B cell (primary cell): ENCODE measurements around the gene CARTPT. TPM values are rescaled to one million over a fixed set of nuclear protein-coding genes. Genes with fewer than 3 reads are reported as not detected.

Experiments
- ATAC-seq: fragments of 200-7000 bp; cut with Tn5 transposase; one replicate; pipeline ENCODE4 v1.10.0; 2021; ENCODE audit warnings: low read depth, mild to moderate bottlenecking, moderate number of reproducible peaks, moderate library complexity
- CTCF ChIA-PET: fragments of 350-600 bp; sonication (Branson Sonifier 250); formaldehyde crosslinking; loops from one replicate; lab custom pipeline; 2021; ENCODE audit warnings: antibody characterized with exemption, inconsistent platforms; lab: Charles Lee
- POLR2A ChIA-PET: fragments of 350-600 bp; sonication (Branson Sonifier 250); formaldehyde crosslinking; loops from one replicate; lab custom pipeline; 2021; ENCODE audit warnings: antibody characterized with exemption; lab: Charles Lee
- DNase-seq: peaks from one replicate; pipeline ENCODE4 v3.0.0; 2013
- H2AFZ ChIP-seq: 2 replicates; pipeline ENCODE4 v1.6.1; 2012; ENCODE audit warnings: mild to moderate bottlenecking, low read depth, low read length; ENCODE audit not compliant: insufficient read depth, poor library complexity, severe bottlenecking
- H3K27ac ChIP-seq, 2 donors: 1 replicate in 1 of 2; 2 replicates in 1 of 2; pipeline ENCODE4 v1.5.1; 2012 to 2013; ENCODE audit warnings: low read length in 2 of 2, mild to moderate bottlenecking in 2 of 2, moderate library complexity in 1 of 2
- H3K27me3 ChIP-seq, 4 experiments: fragments of 200-600 bp in 1 of 4; sonication (generic) in 1 of 4; replicated peaks in 1 of 4; 1 replicate in 2 of 4; 2 replicates in 2 of 4; pipeline versions ENCODE4 v1.6.1 to v1.7.0; 2013 to 2016; ENCODE audit warnings: low read length in 3 of 4, mild to moderate bottlenecking in 2 of 4, mixed read lengths in 1 of 4, moderate library complexity in 1 of 4; ENCODE audit not compliant: insufficient read depth in 4 of 4, control insufficient read depth in 3 of 4; ENCODE audit errors: control extremely low read depth in 1 of 4
- H3K36me3 ChIP-seq, 2 experiments: replicated peaks in 1 of 2; 1 replicate in 1 of 2; 2 replicates in 1 of 2; pipeline versions ENCODE4 v1.6.1 to v1.7.1; 2013; ENCODE audit warnings: low read length in 1 of 2; ENCODE audit not compliant: insufficient read depth in 2 of 2, control insufficient read depth in 1 of 2; ENCODE audit errors: control extremely low read depth in 1 of 2, extremely low read depth in 1 of 2
- H3K4me1 ChIP-seq, 2 donors: fragments of 200-600 bp in 1 of 2; sonication (generic) in 1 of 2; 1 replicate in 1 of 2; 2 replicates in 1 of 2; pipeline versions ENCODE4 v1.5.1 to v1.6.1; 2013 to 2017; ENCODE audit warnings: low read length in 2 of 2; ENCODE audit not compliant: control insufficient read depth in 2 of 2, insufficient read depth in 2 of 2
- H3K4me2 ChIP-seq: replicated peaks from 2 replicates; pipeline ENCODE3; 2012; ENCODE audit warnings: mild to moderate bottlenecking, low read depth, low read length; ENCODE audit not compliant: poor library complexity, severe bottlenecking
- H3K4me3 ChIP-seq, 5 experiments: fragments of 200-600 bp in 1 of 5; sonication (generic) in 1 of 5; 1 replicate in 3 of 5; 2 replicates in 2 of 5; pipeline versions ENCODE4 v1.5.1 to v1.7.0; 2011 to 2016; ENCODE audit warnings: low read length in 4 of 5, mild to moderate bottlenecking in 4 of 5, low read depth in 2 of 5, control low read depth in 1 of 5, moderate library complexity in 1 of 5; ENCODE audit not compliant: insufficient read depth in 1 of 5; ENCODE audit errors: control extremely low read depth in 1 of 5, extremely low read depth in 1 of 5
- H3K79me2 ChIP-seq: fragments of 200-600 bp; sonication (generic); one replicate; pipeline ENCODE4 v1.6.0; 2016; ENCODE audit warnings: low read length; ENCODE audit not compliant: control insufficient read depth, insufficient read depth
- H3K9ac ChIP-seq: fragments of 200-600 bp; sonication (generic); 2 replicates; pipeline ENCODE4 v1.6.1; 2017; ENCODE audit warnings: mild to moderate bottlenecking, low read length, moderate library complexity
- H3K9me3 ChIP-seq, 3 donors: one replicate each; pipeline versions ENCODE4 v1.6.1 to v1.7.1; 2013; ENCODE audit warnings: low read length in 2 of 3; ENCODE audit not compliant: control insufficient read depth in 2 of 3, insufficient read depth in 1 of 3; ENCODE audit errors: control extremely low read depth in 1 of 3
- H4K20me1 ChIP-seq: 2 replicates; pipeline ENCODE4 v1.6.0; 2012; ENCODE audit warnings: mild to moderate bottlenecking, low read length; ENCODE audit not compliant: insufficient read depth, control insufficient read depth, poor library complexity, severe bottlenecking
- H3K27ac Mint-ChIP-seq: one replicate; pipeline ENCODE4 v1.8.0; 2021; ENCODE audit warnings: mixed read lengths
- H3K27me3 Mint-ChIP-seq: one replicate; pipeline ENCODE4 v1.8.0; 2021; ENCODE audit warnings: mixed read lengths
- H3K4me1 Mint-ChIP-seq: one replicate; pipeline ENCODE4 v1.8.0; 2021; ENCODE audit warnings: mixed read lengths
- H3K4me3 Mint-ChIP-seq: one replicate; pipeline ENCODE4 v1.8.0; 2021; ENCODE audit warnings: mixed read lengths
- H3K9me3 Mint-ChIP-seq: one replicate; pipeline ENCODE4 v1.8.0; 2022; ENCODE audit warnings: mixed read lengths; ENCODE audit not compliant: insufficient read depth
- EZH2 ChIP-seq: IDR thresholded peaks from 2 replicates; pipeline ENCODE4 v1.6.1; 2012; ENCODE audit warnings: borderline replicate concordance, low read depth, mild to moderate bottlenecking, moderate library complexity, low read length; ENCODE audit not compliant: insufficient read depth, poor library complexity, severe bottlenecking
- WGBS: methylation state at CpG from one replicate; pipeline ENCODE4 v1.1.5; 2013; ENCODE audit warnings: missing lambda C conversion rate; ENCODE audit not compliant: insufficient coverage; 5-methylcytosine and 5-hydroxymethylcytosine counted together
- intact Hi-C: fragments of 100-400 bp; cut with micrococcal nuclease; formaldehyde crosslinking; loops from one replicate; pipeline ENCODE4 v1.10.0; 2022
- polyA plus RNA-seq: library from polyadenylated mRNA; depleted of rRNA; stranded (reverse); fragments of >200 nt; gene quantifications from 2 replicates; pipeline ENCODE4 v1.2.3, GENCODE V29; 2012
- total RNA-seq, 2 donors: library from RNA; stranded (reverse); fragments of 120-200 nt in 1 of 2; gene quantifications; 1 replicate in 1 of 2; 2 replicates in 1 of 2; pipeline versions ENCODE4 v1.2.3 to v1.2.4, GENCODE V29; 2013 to 2022
- TF ChIP-seq, protein P1 (sequence below): fragments of 200-600 bp; IDR thresholded peaks from one replicate; pipeline ENCODE4 v1.8.0; 2022; ENCODE audit warnings: antibody characterized with exemption, mild to moderate bottlenecking

The CARTPT gene
- total and polyA plus RNA-seq, 2 donors (not counting 1 experiment from before 2014, with no cell fraction given): not detected

DNA sequence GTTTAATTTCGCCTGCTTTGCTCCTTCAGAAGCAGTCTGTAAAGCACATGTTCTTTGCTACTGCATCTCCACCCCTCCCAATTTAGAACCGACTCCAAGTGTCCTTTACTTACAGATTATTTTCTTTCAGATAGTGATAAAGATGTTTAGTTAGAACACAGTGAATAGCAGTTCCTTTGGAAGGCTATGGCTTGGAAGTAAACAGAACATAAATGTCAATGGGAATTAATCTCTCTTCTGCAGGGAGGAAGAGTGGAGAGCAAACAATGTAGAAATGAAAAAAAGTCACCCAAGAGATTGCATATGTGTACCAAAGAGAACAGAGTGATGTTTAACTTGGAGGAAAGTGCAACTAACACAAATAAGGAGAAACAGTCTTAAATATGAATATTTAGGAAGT is 4.2 kb upstream of the CARTPT start:
- Mint-ChIP-seq H3K9me3 (no peaks in the 10 kb centered on the region), H3K4me3 (no peak overlapping the region), H3K27ac (no peak overlapping the region), H3K4me1 (no peaks in the 10 kb centered on the region), H3K27me3 (peaks cover 38% of the 10 kb centered on the region)
- intact Hi-C loops: no loop called here
- ATAC-seq: no peak
- no peaks in the 10 kb centered on the region for H3K36me3 ChIP-seq
- no peaks in the 10 kb centered on the region for H4K20me1 ChIP-seq
- peaks cover 0 to 20% (median 12%) of the 10 kb centered on the region in 4 experiments for H3K27me3 ChIP-seq
- no peak overlapping the region for H3K27ac ChIP-seq
- H3K4me1 ChIP-seq: no peaks in the 10 kb centered on the region
- TF ChIP-seq, protein P1, sequence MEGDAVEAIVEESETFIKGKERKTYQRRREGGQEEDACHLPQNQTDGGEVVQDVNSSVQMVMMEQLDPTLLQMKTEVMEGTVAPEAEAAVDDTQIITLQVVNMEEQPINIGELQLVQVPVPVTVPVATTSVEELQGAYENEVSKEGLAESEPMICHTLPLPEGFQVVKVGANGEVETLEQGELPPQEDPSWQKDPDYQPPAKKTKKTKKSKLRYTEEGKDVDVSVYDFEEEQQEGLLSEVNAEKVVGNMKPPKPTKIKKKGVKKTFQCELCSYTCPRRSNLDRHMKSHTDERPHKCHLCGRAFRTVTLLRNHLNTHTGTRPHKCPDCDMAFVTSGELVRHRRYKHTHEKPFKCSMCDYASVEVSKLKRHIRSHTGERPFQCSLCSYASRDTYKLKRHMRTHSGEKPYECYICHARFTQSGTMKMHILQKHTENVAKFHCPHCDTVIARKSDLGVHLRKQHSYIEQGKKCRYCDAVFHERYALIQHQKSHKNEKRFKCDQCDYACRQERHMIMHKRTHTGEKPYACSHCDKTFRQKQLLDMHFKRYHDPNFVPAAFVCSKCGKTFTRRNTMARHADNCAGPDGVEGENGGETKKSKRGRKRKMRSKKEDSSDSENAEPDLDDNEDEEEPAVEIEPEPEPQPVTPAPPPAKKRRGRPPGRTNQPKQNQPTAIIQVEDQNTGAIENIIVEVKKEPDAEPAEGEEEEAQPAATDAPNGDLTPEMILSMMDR: no peak
- TF ChIP-seq EZH2: no peak
- no CpG with 5 or more reads among the region's 2 CpGs for WGBS
- H3K9me3 ChIP-seq: peaks cover 0 to 15% (median 0%) of the 10 kb centered on the region in 3 donors
- H3K4me3 ChIP-seq: no peak overlapping the region
- no peak overlapping the region for H3K9ac ChIP-seq
- CTCF ChIA-PET: no interaction called here
- no peaks in the 10 kb centered on the region for H3K79me2 ChIP-seq
- no peak overlapping the region for H3K4me2 ChIP-seq
- no peak overlapping the region for H2AFZ ChIP-seq
- POLR2A ChIA-PET: no interaction called here
- no peak for DNase-seq

DNA sequence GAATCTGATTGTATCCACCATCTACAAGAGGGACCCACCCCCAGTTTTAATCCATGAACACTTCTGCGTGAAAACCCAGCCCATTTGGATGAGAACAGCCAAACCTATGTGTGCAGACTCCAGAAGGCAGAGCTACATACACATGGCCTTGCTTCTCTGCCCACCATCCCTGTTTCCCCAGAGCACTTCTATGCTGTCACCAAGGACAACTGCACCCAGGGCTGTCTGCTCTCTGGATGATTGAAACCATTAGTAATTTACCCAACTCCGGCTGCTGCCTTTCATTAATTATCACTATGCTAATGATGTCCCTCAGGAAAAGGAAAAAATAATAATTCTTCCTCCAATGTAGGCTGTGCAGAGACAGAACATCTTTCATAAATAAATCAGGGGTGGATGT is 8.9 kb downstream of the CARTPT start:
- intact Hi-C loops: no loop called here
- ChIA-PET CTCF (no interaction called here), POLR2A (no interaction called here)
- Mint-ChIP-seq H3K4me1 (no peaks in the 10 kb centered on the region), H3K27ac (no peak overlapping the region), H3K4me3 (no peak overlapping the region), H3K27me3 (peaks cover 22% of the 10 kb centered on the region), H3K9me3 (no peaks in the 10 kb centered on the region)
- H3K36me3 ChIP-seq: no peaks in the 10 kb centered on the region
- no peak for ATAC-seq
- no peak overlapping the region for H3K27ac ChIP-seq
- no peak overlapping the region for H3K4me2 ChIP-seq
- H3K27me3 ChIP-seq: peaks cover 0 to 10% (median 3%) of the 10 kb centered on the region in 4 experiments
- TF ChIP-seq, protein P1: no peak
- TF ChIP-seq EZH2: no peak
- no peak for DNase-seq
- H3K4me1 ChIP-seq: no peaks in the 10 kb centered on the region
- no peaks in the 10 kb centered on the region for H4K20me1 ChIP-seq
- no peak overlapping the region for H3K9ac ChIP-seq
- WGBS: 89% methylated on average over 1 of the region's 2 CpGs
- H3K9me3 ChIP-seq: no peaks in the 10 kb centered on the region
- H3K4me3 ChIP-seq: no peak overlapping the region
- no peak overlapping the region for H2AFZ ChIP-seq
- no peaks in the 10 kb centered on the region for H3K79me2 ChIP-seq
